Urothelium cell line (cell line): ENCODE measurements around the gene MIA.
A peak's percentile ranks its signal among the peaks of the same experiment; 100 is the strongest.
"Not testable (repeated sequence)": the region's sequence is repeated elsewhere in the genome, so short reads cannot be mapped to it uniquely, and the experiment has no call there.

Source experiments
- DNase-seq: peaks from one replicate; pipeline ENCODE4 v3.0.0; 2011; ENCODE audit warnings: low spot score, mixed read lengths
- FAIRE-seq: peaks from 2 replicates; lab custom pipeline; 2011; peaks lifted over from hg19 to GRCh38; lab: Jason Lieb, UNC

The MIA gene

DNA sequence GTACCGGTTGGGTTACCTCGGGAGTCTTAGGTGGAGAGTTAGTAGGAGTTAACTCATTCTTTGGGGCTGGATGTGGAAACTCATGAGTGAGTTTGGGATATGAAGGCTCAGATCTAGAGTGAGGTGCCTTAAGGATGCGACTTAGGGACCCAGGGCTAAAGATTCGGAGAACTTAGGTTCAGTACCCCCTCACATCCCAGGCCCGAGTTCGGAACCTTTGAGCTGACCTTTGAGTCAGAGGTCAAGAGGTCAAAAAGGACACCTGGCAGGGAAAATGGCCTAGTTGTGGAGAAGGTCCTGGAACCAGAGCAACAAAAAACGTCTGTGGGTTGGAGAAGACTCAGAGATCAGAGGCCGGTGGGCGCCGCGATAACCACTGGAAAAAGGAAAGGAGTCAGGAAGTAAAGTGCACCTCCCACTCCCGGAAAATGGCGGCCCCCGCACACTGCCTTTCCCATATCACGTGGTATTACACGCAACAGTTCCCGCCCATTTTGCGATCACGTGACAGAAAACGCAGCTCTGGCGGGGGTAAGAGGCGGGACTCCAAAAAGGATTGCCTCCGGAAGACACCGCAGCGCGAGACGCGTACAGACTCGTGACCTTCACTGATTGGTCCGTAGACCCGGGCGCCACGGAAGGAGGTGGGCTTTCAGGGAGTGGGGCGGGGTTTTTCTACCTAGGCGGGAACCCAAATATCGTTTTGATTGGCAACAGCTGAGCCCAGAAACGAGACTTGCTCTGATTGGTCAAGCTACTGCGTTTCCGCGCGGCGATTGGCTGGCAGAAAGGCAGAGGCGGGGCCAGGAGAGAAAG lies 25.1 kb upstream of the MIA start, which contains the start of gene ACTMAP:
TSS of gene ACTMAP (minus strand) at position 420 of the 816 bp plus-strand sequence. CDS start 674 bp downstream, outside the sequence.
- DNase-seq (peak; percentile 99), FAIRE-seq (no peak)

GRCh38 chr19:40750874-40751537 lies 24.3 kb upstream of the MIA start, which contains the start of gene SNRPA:
Gene SNRPA (plus strand): TSS chr19:40751203. CDS start chr19:40751409, 206 bp downstream.
- DNase-seq (peak; percentile 96), FAIRE-seq (no peak)

- FAIRE-seq (no peak), DNase-seq (no peak)
These were observed 23.0 kb upstream of the MIA start for GRCh38 chr19:40752257-40752781.

GRCh38 chr19:40754611-40755247 lies 20.6 kb upstream of the MIA start:
- no peak for FAIRE-seq

GRCh38 chr19:40755248-40755624 lies 20.1 kb upstream of the MIA start:
- no peak for FAIRE-seq
- DNase-seq = no peak

More at GRCh38 chr19:40754611-40755247, 20.6 kb upstream of the MIA start:
- DNase-seq = no peak

GRCh38 chr19:40755791-40756190 lies 19.5 kb upstream of the MIA start:
- FAIRE-seq = no peak
- no peak for DNase-seq

GRCh38 chr19:40756502-40757110 lies 18.7 kb upstream of the MIA start:
- DNase-seq = no peak
- FAIRE-seq = no peak

DNA sequence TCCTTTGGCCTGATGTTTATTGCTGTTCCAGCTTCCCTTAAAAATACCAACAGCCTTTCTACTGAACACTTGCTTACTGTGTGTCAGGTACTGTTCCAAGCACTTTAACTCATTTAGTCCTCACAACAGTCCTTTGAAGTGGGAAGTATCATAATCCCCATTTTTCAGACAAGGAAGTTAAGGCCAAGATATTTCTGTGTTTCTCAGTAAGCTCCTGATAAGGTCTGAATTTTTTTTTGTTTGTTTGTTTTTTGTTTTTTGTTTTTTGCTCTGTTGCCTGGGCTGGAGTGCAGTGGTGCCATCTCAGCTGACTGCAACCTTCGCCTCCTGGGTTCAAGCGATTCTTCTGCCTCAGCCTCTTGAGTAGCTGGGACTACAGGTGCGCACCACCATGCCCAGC lies 16.8 kb upstream of the MIA start:
- FAIRE-seq = no peak

DNA sequence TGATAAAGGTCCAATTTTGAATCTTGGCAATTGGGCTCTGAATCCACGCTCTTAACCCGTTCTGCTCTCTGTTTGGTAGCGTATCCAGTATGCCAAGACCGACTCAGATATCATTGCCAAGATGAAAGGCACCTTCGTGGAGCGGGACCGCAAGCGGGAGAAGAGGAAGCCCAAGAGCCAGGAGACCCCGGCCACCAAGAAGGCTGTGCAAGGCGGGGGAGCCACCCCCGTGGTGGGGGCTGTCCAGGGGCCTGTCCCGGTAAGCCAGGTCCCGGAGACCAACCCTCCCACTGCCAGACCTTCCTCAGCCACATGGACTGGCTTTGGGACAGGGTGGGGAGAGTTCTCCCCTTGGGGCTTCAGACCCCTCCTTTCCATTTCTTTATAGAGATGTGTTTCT lies 16.0 kb upstream of the MIA start:
- no peak for DNase-seq
- no peak for FAIRE-seq

More for the DNA sequence above, 16.8 kb upstream of the MIA start:
- no peak for DNase-seq

DNA sequence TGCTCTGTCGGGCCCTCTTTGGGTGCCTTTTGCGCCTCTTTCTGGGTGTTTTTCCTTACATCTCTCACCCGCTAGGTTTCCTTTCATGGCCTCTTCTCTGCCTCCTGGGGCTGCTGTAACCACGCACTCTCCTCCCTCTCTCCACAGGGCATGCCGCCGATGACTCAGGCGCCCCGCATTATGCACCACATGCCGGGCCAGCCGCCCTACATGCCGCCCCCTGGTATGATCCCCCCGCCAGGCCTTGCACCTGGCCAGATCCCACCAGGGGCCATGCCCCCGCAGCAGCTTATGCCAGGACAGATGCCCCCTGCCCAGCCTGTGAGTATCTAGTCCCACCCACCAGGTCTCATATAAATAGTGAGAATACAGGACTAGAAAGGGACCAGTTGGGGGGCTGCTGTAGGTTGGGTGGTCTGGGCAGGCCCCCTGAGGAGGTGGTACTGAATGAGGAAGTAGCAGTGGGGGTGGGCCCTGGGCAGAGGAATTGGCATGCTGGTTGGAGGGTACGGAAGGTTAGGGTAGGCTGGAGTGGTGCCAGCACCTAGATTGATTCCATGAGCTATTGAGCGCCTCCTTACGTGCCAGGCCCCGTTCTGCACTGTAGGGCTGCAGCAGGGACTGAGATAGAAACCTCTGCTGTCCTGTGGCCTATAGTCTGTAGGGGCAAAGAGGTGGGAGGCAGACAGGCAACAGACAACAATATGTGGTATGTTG lies 12.4 kb upstream of the MIA start:
- no peak for DNase-seq
- FAIRE-seq = no peak

DNA sequence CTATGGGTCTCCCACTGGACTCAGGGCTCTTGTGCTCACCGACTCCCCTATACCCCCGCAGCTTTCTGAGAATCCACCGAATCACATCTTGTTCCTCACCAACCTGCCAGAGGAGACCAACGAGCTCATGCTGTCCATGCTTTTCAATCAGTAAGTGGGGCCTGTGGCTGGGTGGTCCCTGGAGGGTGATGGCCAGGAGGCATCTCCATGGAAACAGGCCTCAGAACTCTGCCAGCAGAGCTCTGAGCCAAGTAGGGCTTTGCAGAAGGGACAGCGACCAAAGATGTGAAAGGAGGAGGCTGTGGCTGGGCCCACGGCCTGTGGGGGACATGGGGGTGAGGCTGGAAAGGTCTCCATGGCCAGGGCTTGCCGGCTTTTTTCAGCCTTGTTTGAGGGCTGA lies 11.8 kb upstream of the MIA start:
- FAIRE-seq (no peak), DNase-seq (no peak)

DNA sequence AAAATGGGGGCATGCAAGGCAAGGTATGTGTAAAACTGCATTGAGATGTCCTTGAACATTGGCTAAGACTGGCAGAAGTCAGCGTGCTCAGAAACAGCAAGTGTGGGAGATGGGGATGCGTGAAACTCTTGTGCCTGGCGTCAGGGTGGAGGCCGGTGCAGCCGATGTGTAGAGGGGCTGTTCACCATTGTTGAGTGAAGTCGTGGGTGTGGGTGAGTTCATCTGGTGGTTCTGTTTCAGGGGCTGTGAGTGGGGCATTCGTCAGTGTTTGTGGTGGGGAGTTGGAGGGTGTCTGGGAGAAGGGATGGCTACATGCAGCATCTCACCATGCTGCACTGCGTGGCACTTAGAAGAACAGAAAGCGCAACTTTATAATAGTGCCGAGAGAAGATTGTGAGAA lies 11.4 kb upstream of the MIA start:
- FAIRE-seq (no peak), DNase-seq (no peak)

DNA sequence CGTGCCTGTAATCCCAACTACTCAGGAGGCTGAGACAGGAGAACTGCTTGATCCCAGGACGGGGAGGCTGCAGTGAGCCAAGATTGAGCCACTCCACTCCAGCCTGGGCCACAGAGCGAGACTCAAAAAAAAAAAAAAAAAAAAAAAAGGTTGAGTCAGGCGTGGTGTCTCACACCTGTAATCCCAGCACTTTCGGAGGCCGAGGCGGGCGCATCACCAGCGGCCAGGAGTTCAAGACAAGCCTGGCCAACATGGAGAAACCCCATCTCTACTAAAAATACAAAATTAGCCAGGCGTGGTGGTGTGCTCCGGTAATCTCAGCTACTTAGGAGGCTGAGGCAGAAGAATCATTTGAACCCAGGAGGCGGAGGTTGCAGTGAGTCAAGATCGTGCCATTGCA lies 8.9 kb upstream of the MIA start:
- DNase-seq, FAIRE-seq: not testable (repeated sequence)

- DNase-seq (no peak), FAIRE-seq (no peak)
These were observed 6.5 kb upstream of the MIA start for GRCh38 chr19:40768869-40769268.

- not testable (repeated sequence) for FAIRE-seq, DNase-seq
These were observed 4.0 kb upstream of the MIA start for GRCh38 chr19:40771101-40771862.

- DNase-seq (no peak), FAIRE-seq (no peak)
These were observed 306 bp downstream of the MIA start for GRCh38 chr19:40775632-40776022.

- FAIRE-seq (no peak), DNase-seq (no peak)
These were observed 1.0 kb downstream of the MIA start for GRCh38 chr19:40776364-40776763.

GRCh38 chr19:40776932-40777644 lies 1.8 kb downstream of the MIA start:
- DNase-seq (peak; percentile 85), FAIRE-seq (no peak)

DNA sequence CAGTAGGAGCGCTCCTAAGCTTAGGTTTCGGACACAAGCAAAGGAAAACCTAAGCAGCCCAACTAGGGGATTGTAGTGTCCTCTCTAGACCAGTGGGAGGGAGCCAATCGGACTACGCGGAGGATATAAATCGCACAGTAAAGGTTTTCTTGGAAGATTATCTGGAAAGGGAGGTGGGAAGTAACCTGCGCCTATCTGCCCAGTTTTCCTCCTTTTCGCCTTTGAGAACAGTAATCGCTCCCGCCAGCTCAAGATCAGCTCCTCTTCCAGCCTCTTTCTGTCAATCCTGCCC lies 2.3 kb downstream of the MIA start:
- DNase-seq (no peak), FAIRE-seq (no peak)
